ENCODE measurements around the gene VAMP2.

VAMP2 gene

GRCh38 chr17:8192070-8192815 is 29.5 kb upstream of the VAMP2 start (continued):
- TF ChIP-seq ZNF830 (tag by site-specific recombination; IDR thresholded peaks at IDR 0.05; ENCODE audit: low read depth) (no peak), ZNF155 (tag by site-specific recombination; IDR thresholded peaks at IDR 0.05) (no peak), ZBTB21 (tag by site-specific recombination; IDR thresholded peaks at IDR 0.05) (no peak), CTCF (tag by site-specific recombination; IDR thresholded peaks at IDR 0.05) (no peak), ZNF10 (tag by site-specific recombination; IDR thresholded peaks at IDR 0.05) (peak; percentile 61; the same call in 1 of the 2 replicates), ZNF549 (tag by site-specific recombination; IDR thresholded peaks at IDR 0.05) (no peak), ZNF654 (tag by site-specific recombination; IDR thresholded peaks at IDR 0.05; ENCODE audit: low read depth) (no peak), KLF17 (tag by site-specific recombination; IDR thresholded peaks at IDR 0.05) (0 out of 2 replicates have a peak, but pooled peaks have one; percentile 28), ZFHX2 (tag by site-specific recombination; conservative IDR thresholded peaks at IDR 0.05) (peak; percentile 83), ZNF175 (tag by site-specific recombination; IDR thresholded peaks at IDR 0.05) (no peak), WT1 (tag by site-specific recombination; IDR thresholded peaks at IDR 0.05) (peak; percentile 39; the same call in 1 of the 2 replicates), PRDM1 (tag by site-specific recombination; IDR thresholded peaks at IDR 0.05) (no peak), GLIS2 (tag by site-specific recombination; IDR thresholded peaks at IDR 0.05) (0 out of 2 replicates have a peak, but pooled peaks have one; percentile 13), PRDM2 (tag by site-specific recombination; IDR thresholded peaks at IDR 0.05; ENCODE audit: borderline replicate concordance) (no peak), ZNF24 (tag by site-specific recombination; IDR thresholded peaks at IDR 0.05) (0 out of 2 replicates have a peak, but pooled peaks have one; percentile 23), ZNF37A (tag by site-specific recombination; IDR thresholded peaks at IDR 0.05) (no peak), ZNF266 (tag by site-specific recombination; IDR thresholded peaks at IDR 0.05; ENCODE audit: low read depth) (no peak), ZNF184 (tag by site-specific recombination; IDR thresholded peaks at IDR 0.05) (no peak), ZNF26 (tag by site-specific recombination; IDR thresholded peaks at IDR 0.05) (no peak), ZNF555 (tag by site-specific recombination; conservative IDR thresholded peaks at IDR 0.05) (no peak), ZNF398 (tag by site-specific recombination; IDR thresholded peaks at IDR 0.05) (no peak), ZBTB8A (tag by site-specific recombination; IDR thresholded peaks at IDR 0.05) (0 out of 2 replicates have a peak, but pooled peaks have one; percentile 26), ZNF580 (tag by site-specific recombination; IDR thresholded peaks at IDR 0.05) (no peak), ZNF292 (tag by site-specific recombination; IDR thresholded peaks at IDR 0.05; ENCODE audit: borderline replicate concordance, low read depth) (no peak), PRDM6 (tag by site-specific recombination; IDR thresholded peaks at IDR 0.05) (no peak)

Data from HEK293 (cell line).